ENCODE results near the gene COL6A5. TPM values are rescaled to one million over a fixed set of nuclear protein-coding genes. Genes with fewer than 3 reads are reported as not detected.

Gene COL6A5
- total RNA-seq, 4 donors from 2014 or later: 0.04 TPM; not detected in 3

GRCh38 chr3:130377960-130378676, 32.6 kb downstream of the COL6A5 start:
- H3K4me3 ChIP-seq: no peak overlapping the region
- WGBS, 2 donors (ENCODE audit: low coverage in 1 of 2): 55 to 80% methylated on average over 1 of the region's 1 CpG
- no peaks in the 10 kb centered on the region for H3K9me3 ChIP-seq
- no peak for TF ChIP-seq POLR2A (IDR thresholded peaks at IDR 0.05)
- TF ChIP-seq CTCF (IDR thresholded peaks at IDR 0.05): no peak
- no peak for TF ChIP-seq EP300 (IDR thresholded peaks at IDR 0.05)
- TF ChIP-seq POLR2AphosphoS5 (IDR thresholded peaks at IDR 0.05): no peak
- H3K36me3 ChIP-seq: no peaks in the 10 kb centered on the region
- H3K27ac ChIP-seq: no peak overlapping the region
- peaks cover 3% of the 10 kb centered on the region for H3K27me3 ChIP-seq
- no peak for ATAC-seq
- no peaks in the 10 kb centered on the region for H3K4me1 ChIP-seq

- Histone ChIP-seq H3K9me3 (no peaks in the 10 kb centered on the region), H3K36me3 (no peaks in the 10 kb centered on the region), H3K27me3 (peaks cover 3% of the 10 kb centered on the region), H3K4me1 (no peaks in the 10 kb centered on the region), H3K4me3 (no peak overlapping the region), H3K27ac (no peak overlapping the region)
- TF ChIP-seq POLR2AphosphoS5 (IDR thresholded peaks at IDR 0.05): no peak
- no peak for TF ChIP-seq EP300 (IDR thresholded peaks at IDR 0.05)
- TF ChIP-seq POLR2A (IDR thresholded peaks at IDR 0.05): no peak
- TF ChIP-seq CTCF (IDR thresholded peaks at IDR 0.05): no peak
- no peak for ATAC-seq
- WGBS, 2 donors (ENCODE audit: low coverage in 1 of 2): 37 to 63% methylated on average over 2 to 7 of the region's 7 CpGs
These were observed 33.3 kb downstream of the COL6A5 start for GRCh38 chr3:130378677-130379191.

- WGBS, 2 donors (ENCODE audit: low coverage in 1 of 2): 74 to 88% methylated on average over 4 to 6 of the region's 6 CpGs
- H3K4me3 ChIP-seq: no peak overlapping the region
- H3K36me3 ChIP-seq: no peaks in the 10 kb centered on the region
- peaks cover 3% of the 10 kb centered on the region for H3K27me3 ChIP-seq
- no peaks in the 10 kb centered on the region for H3K4me1 ChIP-seq
- TF ChIP-seq CTCF (IDR thresholded peaks at IDR 0.05) (no peak), POLR2A (IDR thresholded peaks at IDR 0.05) (no peak), POLR2AphosphoS5 (IDR thresholded peaks at IDR 0.05) (no peak)
- H3K27ac ChIP-seq: no peak overlapping the region
- no peak for ATAC-seq
- H3K9me3 ChIP-seq: no peaks in the 10 kb centered on the region
These were observed 33.8 kb downstream of the COL6A5 start for GRCh38 chr3:130379274-130379673.

- no peak for TF ChIP-seq POLR2AphosphoS5 (IDR thresholded peaks at IDR 0.05)
- no peak for TF ChIP-seq CTCF (IDR thresholded peaks at IDR 0.05)
- TF ChIP-seq EP300 (IDR thresholded peaks at IDR 0.05): no peak
- no peak for TF ChIP-seq POLR2A (IDR thresholded peaks at IDR 0.05)
- Histone ChIP-seq H3K4me3 (no peak overlapping the region), H3K4me1 (no peaks in the 10 kb centered on the region), H3K9me3 (no peaks in the 10 kb centered on the region), H3K36me3 (no peaks in the 10 kb centered on the region), H3K27ac (no peak overlapping the region), H3K27me3 (peaks cover 3% of the 10 kb centered on the region)
- no peak for ATAC-seq
These were observed 34.9 kb downstream of the COL6A5 start for GRCh38 chr3:130380398-130380797.

- 67 to 93% methylated on average over 2 to 3 of the region's 3 CpGs for WGBS, 2 donors (ENCODE audit: low coverage in 1 of 2)
These were observed 38.0 kb downstream of the COL6A5 start for GRCh38 chr3:130383424-130383823.

More at GRCh38 chr3:130383424-130383823, 38.0 kb downstream of the COL6A5 start:
- no peak overlapping the region for H3K4me3 ChIP-seq
- no peak overlapping the region for H3K27ac ChIP-seq
- no peaks in the 10 kb centered on the region for H3K9me3 ChIP-seq
- TF ChIP-seq POLR2A (IDR thresholded peaks at IDR 0.05) (no peak), EP300 (IDR thresholded peaks at IDR 0.05) (no peak), CTCF (IDR thresholded peaks at IDR 0.05) (no peak), POLR2AphosphoS5 (IDR thresholded peaks at IDR 0.05) (no peak)
- no peak for ATAC-seq
- H3K27me3 ChIP-seq: peaks cover 3% of the 10 kb centered on the region
- no peaks in the 10 kb centered on the region for H3K4me1 ChIP-seq
- H3K36me3 ChIP-seq: no peaks in the 10 kb centered on the region

All from gastroesophageal sphincter (tissue), 4 donors.